Activated CD8-positive, alpha-beta memory T cell treated with anti-CD3 and anti-CD28 coated beads for 4 hours (primary cell): ENCODE results near the gene CASK.
"Not testable (repeated sequence)": the region's sequence is repeated elsewhere in the genome, so short reads cannot be mapped to it uniquely, and the experiment has no call there.

Experiments used
- DNase-seq, 2 donors: peaks; one replicate each; pipeline ENCODE4 v3.0.0-alpha.2; 2020; ENCODE audit warnings: low read depth in 2 of 2

The CASK gene

DNA sequence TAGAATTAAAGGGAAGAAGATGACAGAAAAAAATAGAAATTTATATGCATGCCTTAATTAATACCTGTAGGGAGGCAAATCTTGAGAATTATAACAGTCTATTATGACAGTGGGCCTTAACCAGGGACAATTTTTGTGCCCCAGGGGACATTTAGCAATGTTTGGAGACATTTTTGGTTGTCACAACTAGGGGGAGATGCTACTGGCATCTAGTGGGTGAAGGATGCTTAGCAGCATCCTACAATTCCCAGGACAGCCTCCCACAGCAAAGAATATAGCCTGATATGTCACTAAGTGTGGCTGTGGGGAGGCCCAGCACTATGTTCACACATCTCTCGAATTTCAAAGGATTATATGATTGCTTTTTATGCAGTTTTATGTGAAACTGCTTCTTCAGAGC is 188.8 kb downstream of the CASK start:
- no peak for DNase-seq

DNA sequence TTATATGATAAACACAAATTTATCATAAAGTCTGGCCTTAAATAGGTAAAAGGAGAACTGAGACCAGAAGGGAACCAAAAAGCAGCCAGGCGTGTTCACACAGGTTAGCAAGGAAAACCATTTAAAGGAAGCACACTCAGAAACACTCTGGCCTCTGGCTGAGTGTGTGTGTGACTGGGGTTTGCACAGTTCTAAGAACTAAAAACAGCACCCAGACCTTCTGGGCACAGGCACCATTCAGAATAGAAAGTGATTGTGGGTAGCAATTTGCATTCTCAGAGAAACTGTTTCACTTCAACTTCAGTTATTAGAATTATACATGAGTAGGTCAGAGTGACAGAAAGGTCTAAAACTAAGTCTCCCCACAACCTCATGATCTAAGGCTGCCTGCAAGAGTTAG is 189.4 kb downstream of the CASK start:
- no peak for DNase-seq

DNA sequence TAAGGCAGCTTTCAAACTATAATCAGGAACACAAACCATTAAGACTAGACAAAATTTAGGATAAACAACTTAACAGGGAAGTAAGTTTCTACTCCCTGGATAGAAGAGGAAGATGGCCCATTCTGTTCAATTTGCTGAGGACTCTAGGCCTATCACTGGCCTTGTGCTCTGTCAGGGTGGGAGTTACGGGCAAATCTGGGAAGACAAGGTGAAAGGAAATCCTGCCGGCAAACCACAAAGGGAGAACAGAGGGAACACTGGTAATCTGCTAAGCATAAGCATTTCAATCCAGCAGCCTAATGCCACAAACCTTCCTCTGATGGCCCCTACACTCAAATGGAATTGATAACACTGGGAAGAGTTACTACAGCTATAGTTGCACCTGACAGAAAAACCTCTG is 191.1 kb downstream of the CASK start:
- DNase-seq: no peak

DNA sequence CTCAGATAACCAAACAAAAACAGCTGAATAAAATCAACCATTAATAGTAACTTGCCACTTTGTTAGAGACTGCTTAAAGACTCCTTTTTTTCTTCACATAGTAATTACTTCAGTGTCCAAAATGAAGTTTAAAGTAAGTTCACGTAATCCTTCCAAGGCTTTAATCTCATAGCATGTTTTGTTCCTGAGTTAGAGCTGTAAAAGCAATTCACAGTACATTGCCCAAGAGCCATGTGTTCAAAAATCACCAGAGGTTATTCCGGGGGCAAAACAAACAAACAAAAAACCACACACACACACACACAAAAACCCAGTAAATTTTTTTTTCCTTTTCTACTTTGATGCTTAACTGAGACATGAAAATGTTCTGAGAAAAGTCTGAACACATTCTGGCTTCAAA is 193.3 kb downstream of the CASK start:
- DNase-seq: no peak

DNA sequence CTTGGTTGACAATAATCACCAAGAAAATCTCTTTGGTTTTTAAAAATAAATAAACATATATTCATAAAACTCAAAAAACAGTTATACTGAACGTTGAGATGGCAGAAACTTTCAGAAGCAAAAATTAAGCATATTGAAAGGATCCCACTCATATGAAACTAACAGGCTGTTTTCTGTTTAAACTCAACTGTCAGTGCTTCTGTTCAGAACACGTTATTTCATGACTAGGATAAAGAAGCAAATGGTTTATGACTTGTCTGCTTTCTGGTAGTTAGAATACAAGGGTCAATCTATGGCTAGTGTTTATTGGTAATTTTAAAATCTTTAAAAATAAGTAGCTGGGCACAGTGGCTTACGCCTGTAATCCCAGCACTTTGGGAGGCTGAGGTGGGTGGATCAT is 195.2 kb downstream of the CASK start:
- DNase-seq: no peak

DNA sequence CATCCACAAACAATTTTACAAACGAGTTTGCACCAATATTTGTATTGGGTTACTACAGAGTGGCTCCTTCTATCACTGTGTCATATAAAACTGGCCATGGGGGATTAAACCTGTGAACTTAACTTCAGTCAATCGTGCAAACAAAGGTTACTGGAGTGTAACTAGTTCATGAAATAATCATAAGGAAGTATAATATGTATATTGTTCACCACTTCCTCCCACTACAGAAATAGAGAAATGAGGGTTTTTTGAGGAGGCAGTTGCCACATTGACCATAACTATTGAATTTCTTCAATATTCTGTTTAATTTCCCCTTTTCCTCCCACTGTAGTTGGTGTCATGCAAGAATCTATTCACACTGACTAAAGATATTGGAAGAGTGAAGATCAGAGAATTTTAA is 199.5 kb downstream of the CASK start, which contains the start of gene GPR82:
GPR82 (plus strand) TSS at position 356 of the 400 bp plus-strand sequence. CDS start 2,846 bp downstream, outside the sequence.
- no peak for DNase-seq

DNA sequence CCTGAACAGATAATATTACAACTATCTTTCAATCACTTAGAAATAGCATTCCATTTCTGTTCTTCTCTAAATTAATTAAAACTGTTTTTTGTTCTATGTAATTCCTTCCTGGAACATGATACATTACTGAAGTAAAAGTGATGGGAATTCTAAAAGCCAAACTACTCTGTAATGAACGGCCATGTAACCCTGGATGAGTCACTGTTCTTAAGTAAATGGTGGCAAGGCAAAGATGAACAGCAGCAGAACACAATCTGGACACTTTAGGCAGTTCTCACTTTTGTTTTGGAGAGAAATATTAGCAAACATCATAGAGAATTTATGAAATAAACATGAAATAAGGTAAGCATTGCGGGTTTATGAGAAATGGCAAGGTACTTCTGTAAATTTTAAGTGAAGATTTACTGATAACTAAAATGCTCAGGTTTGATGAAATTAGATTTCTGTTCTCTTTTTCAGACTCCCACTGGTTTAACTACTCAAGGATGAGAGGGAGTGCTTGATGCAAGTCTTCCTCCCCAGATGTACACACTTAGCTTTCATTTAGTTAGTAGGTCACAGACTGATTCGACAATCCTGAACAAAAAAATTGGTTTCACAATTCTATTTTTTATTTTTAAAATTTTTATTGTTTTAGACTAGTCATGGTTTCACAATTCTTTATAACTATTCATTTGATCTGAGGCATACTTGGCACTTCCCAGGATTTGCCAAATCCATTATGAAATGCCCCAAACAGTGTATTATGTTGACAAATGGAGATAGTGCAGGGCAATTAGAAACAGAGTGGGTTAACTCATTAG is 200.3 kb downstream of the CASK start:
- DNase-seq: no peak

DNA sequence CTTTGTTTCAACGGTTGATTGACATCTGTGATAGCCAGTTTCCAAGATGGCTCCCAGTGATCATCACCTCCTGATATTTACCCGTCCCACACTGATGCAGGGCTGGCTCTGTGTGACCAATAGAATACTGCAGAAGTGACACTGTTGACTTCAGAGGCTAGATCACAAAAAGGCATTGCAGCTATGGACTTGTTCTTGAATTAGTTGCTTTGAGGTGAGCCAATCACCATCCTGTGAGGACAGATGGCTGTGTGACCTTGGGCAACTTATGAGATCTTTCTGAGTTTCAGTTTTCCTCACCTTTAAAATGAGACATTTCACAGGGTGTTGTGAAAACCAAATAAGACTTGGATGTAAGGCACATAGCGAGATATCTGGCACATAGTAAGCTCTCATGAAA is 201.1 kb downstream of the CASK start:
- no peak for DNase-seq

DNA sequence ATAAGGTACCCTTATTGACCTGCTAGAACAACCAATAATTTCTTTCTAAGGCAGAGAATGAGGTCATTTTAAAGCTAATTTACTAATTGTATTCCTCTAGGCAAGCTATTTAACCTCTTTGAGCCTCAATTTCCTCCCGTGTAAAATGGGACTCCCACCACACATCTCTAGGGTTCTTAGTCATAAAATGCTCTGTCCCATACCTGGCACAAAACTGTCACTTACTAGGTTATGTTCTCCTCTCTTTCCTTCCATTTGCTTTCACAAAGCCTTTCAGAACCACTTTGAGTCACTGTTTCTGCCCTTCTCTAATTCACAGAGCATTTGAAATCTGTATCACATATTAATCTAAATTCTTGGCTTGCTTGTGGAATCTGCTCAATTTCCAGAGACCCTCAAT is 201.8 kb downstream of the CASK start:
- DNase-seq: no peak

DNA sequence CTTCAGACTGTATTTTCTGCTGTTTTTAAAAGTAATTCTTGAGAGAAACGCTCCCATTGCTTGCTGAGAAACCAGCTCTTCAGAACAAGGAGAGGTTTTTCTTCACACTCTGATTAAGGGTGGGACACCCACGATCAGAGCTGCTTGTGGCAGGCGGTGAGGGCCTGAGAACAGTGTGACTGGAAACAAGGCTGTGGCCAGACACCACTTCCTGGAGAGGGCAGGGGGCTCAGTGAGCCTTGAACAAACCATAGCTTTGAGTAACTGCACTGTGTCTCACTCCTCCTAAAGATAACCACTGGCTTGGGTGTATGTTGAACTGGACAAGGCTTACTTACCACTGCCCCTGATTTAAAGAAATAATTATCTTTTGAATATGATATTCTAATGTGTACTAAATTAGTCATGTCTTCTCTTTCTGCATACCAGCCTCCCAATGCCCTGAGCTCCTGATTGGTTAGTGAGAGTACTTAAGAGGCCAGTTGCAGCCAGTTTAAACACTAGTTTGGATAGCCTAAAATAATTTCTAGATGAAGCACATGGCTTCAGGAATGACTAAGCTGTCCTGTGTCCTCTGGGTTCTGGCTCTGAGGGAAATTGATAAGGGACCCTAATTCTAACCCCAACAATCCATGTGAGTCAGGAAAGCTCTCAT is 203.1 kb downstream of the CASK start:
- peak; percentile 29 to 33 for DNase-seq

DNA sequence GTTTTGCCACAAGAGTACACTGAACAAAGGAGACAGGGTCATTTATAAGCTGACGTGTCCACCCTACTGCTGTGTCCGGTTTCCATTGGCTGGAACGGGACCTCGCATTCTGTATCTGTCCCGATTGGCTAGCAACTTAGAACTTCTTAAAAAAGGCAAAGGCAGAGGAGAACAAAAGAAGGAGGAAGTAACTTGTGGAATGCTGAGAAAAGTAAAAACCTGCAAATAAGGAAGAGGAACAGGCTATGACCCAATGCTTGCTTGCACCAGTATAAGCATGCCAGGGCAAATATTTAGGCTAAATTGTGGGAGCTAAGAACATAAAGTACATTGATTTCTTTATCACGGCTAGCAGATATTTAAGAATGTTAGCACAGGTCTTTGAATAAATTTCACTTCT is 203.7 kb downstream of the CASK start:
- DNase-seq: not testable (repeated sequence)

DNA sequence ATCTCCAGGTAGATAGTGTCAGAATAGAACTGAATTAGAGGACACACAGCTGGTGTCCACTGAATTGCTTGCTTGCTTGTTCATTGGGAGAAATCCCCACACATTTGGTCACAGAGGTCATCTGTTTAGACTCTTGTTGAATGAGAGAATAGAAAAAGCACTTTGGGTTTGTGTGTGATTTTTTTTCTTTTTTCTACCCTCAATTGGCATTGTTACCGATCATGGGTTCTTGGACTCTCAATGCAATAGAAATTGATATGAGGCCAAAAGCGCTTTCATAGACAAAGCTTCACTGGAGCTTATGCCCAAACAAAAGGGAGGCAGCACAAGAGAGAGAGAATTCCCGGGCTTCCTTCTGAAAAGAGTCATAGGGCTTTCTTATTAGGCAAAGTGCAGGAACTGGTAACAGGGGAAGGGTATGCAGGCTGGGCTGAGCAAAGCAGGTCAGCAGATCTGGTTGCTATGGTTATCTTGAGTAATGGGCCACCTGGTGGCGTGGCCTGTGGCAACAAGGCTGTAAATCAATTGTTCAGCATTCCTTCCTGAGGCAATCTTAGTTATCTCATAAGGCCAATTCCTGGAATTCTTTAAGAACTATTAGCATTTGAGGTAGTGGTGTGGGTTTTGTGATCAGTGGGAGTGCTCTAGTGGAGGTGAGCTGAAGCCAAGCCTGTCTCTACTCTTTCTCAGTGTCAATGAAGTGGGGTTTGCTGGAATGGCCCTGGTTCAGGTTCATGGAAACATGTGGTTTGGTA is 204.7 kb downstream of the CASK start:
- no peak for DNase-seq

DNA sequence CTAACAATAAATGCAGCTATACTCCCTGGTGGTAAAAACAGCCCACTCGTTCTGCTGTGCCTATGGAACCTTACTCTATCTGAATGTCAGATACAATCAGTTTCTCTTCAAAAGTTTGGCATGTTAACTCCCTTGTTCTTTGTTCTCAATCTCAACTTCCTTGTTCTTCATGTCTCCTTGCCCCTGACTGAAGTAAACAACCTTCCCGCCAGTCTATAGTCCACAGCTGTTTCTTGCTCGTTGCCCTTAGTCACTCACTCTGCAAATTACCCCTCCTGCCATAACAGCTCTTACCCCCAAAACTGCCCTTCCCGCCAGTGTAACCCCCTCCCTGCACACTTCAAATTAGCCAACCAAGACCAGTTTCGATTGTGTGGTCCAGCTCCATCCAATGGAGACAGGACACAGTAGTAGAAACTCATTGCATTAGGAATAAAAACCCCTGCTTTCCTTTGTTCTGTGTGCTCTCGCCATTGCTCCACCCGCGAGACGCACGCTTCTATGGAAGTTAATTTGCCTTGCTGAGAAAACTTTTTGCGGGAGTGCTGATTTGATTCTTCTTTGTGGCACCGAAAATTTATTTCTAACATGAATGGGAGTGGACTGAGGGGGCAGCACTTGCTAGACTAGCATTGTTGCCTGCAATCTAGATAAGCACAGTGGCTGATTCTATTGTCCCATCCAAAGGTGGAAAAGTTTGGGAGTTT is 206.4 kb downstream of the CASK start:
- no peak for DNase-seq

DNA sequence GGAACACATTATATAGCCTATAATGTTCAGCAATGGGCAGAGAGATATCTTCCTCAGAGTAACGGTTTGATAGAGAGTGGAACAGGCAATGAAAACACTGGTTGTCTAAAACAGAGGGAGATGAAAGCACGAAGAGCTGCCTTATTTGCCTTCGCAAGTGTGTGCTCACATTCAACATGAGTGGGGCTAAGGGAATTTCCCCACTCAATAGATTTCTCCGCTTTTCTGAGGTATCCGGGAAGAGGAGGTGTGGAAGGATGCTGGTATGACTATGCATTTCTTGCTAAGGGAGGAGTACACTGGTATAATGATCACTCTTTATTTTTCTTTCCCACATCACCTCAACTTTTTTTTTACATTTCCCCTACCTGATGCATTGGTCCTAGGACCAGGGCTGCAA is 207.1 kb downstream of the CASK start:
- DNase-seq: no peak

DNA sequence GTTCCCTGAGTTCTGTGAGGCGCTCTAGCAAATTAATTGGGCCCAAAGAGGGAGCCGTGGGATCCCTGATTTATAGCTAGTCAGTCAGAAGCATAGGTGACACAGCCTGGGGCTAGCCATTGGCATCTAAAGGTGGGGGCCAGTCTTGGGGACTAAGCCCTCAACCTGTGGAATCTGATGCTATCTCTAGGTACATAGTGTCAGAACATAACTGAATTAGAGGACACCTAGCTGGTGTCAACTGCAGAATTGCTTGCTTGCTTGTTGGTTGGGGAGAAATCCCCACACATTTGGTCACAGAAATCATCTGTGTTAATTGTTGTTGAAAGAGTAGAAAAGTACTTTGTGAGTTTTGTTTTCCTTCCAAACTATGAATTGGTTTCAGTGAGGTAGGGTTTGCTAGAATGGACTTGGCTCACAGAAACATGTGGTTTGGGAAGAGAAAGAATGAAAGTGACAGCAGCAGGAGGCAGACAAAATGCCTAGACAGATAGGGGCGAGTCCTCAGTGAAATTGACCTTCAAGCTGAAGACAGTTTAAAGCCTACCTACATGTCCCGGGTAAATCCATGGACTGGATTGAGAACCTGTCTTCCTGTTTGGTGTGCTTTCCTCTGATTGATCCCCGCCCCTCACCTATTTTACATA is 212.2 kb downstream of the CASK start:
- DNase-seq: no peak

DNA sequence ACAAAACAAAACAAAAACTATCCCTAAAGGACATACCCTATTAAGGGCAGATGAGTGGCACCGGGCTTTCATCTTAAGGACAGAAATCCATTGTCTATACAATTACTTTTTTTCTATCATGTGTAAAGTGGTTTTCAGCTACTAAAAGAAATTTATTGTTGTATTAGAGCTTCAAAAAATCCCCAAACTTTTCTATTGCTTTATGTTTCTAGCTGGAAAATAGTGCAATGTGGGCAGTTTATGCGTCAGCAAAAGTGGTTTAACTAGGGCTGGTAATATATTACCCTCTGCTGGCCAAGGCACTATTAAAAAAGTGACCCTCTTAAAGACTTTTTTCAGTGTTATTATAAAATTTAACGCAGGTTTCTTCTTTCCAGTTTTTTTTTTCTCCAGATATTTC is 214.9 kb downstream of the CASK start:
- DNase-seq: no peak

DNA sequence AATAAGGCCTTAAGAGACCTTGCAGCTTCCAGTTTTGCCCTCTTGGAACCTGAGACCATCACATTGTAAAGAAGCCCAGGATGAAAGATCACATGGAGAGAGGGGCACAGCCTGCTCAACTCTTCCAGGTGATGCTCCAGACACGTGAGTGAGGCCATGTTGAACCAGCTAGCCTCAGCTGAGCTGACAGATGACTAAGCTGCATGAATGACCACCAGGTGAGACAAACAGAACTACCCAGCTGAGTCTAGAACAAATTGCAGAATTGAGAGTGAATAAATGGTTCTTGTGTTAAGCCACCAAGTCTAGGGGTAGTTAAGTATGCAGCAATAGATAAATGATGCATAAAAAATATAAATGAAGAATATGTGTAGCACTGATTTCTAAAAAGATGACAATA is 216.1 kb downstream of the CASK start:
- DNase-seq: no peak

DNA sequence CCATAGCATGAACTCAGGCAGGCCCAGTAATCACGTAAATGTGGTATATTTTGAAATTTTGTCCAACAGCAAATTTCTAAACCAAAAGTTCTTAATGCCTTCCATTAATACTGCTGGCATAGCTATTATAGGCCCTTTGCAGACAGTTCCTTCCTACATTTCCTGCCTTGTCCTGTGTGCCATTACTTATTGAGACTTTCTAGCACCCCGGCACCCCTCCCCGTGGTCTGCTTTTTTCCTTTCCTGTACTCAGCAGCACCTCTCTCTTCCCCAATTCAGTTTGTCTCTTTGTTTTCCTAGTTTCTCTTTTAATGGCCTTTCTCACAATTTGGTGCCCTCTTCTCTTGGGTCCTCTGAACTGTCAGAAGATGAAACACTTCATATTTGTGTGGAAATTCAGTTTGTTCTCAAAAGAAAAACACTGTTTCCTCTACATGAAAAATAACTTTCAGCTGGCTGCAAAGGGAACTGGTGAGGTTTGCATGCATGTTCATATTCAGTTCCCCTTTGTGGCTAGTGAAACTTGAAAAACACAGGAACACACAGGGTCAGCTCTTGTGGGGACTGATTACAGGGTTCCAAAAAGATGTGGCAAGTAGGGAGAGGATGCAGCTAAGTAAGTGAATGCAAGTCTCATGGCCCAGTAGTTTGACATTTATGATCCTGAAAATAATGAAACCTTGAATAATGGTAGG is 217.5 kb downstream of the CASK start:
- no peak for DNase-seq

DNA sequence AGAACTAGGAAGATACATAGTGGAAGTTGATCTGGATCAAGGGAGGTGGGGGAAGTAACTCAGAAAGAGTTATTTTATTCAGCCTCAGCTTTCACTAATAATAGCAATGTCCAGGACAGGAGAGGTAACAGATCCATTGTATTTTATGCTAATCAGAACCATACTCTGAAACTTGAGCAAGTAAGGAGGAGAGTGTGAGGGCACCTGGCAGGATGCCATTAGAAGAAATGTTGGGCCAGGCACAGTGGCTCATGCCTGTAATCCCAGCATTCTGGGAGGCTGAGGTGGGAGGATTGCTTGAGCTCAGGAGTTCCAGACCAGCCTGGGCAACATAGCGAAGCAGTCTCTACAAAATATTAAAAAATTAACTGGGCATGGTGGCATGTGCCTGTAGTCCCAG is 218.3 kb downstream of the CASK start:
- no peak for DNase-seq

DNA sequence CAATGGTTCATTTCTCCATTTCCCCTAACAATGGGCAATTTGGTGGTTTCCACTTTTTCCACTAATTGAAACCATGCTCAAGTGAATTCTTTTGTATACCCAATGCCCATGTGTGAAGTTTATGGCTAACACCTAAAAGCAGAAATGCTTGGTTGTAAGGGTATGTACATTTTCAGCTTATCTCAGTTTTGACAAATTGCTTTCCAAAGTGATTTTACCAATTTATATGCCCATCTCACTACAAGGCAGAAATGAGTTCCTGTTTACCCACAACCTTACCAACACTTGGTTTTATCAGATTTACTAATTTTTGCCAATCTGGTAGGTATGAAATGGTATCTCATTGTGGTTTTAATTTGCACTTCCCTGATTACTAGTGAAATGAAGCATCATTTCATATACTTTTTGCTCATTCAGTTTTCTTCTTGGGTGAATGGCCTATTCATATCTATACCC is 219.8 kb downstream of the CASK start:
- no peak for DNase-seq

DNA sequence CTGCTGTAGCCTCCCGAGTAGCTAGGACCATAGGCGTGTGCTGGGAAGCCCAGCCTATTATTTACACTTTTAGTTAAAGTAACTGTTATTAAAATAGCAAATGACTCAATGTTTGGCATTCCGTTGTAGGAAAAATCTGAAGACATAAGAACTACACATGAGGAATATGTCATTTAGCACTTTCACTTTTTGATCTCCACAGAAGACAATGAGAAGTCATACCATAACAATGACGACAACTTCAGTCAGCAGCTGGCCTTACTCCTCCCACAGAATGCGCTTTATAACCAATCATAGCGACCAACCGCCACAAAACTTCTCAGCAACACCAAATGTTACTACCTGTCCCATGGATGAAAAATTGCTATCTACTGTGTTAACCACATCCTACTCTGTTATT is 227.9 kb downstream of the CASK start:
- no peak for DNase-seq
